HepG2 (cell line): ENCODE results near the gene ZNF684. TPM values are rescaled to one million over a fixed set of nuclear protein-coding genes. Genes with fewer than 3 reads are reported as not detected.

Experiments
- AFF4 ChIP-seq: sonication (generic); formaldehyde crosslinking; IDR thresholded peaks from 2 replicates; pipeline ENCODE4 v1.4.0; 2020; ENCODE audit warnings: missing genetic modification reagents
- ARNT2 ChIP-seq: sonication (generic); formaldehyde crosslinking; IDR thresholded peaks from 2 replicates; pipeline ENCODE4 v1.8.0; 2022; ENCODE audit warnings: mild to moderate bottlenecking, low read depth, missing genetic modification reagents, moderate library complexity
- ATF5 ChIP-seq: sonication (generic); formaldehyde crosslinking; IDR thresholded peaks from 2 replicates; pipeline ENCODE4 v1.4.0; 2020; ENCODE audit warnings: mild to moderate bottlenecking, low read depth, missing genetic modification reagents
- BHLHE40 ChIP-seq: IDR thresholded peaks from 2 replicates; pipeline ENCODE4 v1.6.1; 2011; ENCODE audit warnings: low read length, improper control_type of control experiment
- ETV5 ChIP-seq: IDR thresholded peaks from 2 replicates; pipeline ENCODE4 v1.6.1; 2018; ENCODE audit warnings: missing biosample characterization, missing genetic modification reagents, inconsistent platforms, borderline replicate concordance
- MED1 ChIP-seq: sonication (generic); formaldehyde crosslinking; IDR thresholded peaks from 2 replicates; pipeline ENCODE4 v1.4.0; 2020; ENCODE audit warnings: missing genetic modification reagents
- NCOA5 ChIP-seq: sonication (generic); formaldehyde crosslinking; IDR thresholded peaks from 2 replicates; pipeline ENCODE4 v1.4.0; 2020; ENCODE audit warnings: missing genetic modification reagents
- NCOR1 ChIP-seq: fragments of 200-600 bp; sonication (generic); IDR thresholded peaks from 2 replicates; pipeline ENCODE4 v1.7.0; 2017; ENCODE audit warnings: antibody characterized with exemption, low read length, borderline replicate concordance
- NFE2L2 ChIP-seq: fragments of 150-350 bp; IDR thresholded peaks from 2 replicates; pipeline ENCODE4 v1.6.1; 2014; ENCODE audit warnings: low read length
- NPAS2 ChIP-seq: sonication (generic); formaldehyde crosslinking; IDR thresholded peaks from 2 replicates; pipeline ENCODE4 v1.8.0; 2022; ENCODE audit warnings: mild to moderate bottlenecking, missing genetic modification reagents, borderline replicate concordance
- PHF21A ChIP-seq: sonication (generic); formaldehyde crosslinking; IDR thresholded peaks from 2 replicates; pipeline ENCODE4 v1.5.0; 2020; ENCODE audit warnings: mild to moderate bottlenecking, missing genetic modification reagents
- PLRG1 ChIP-seq: fragments of 450-650 bp; conservative IDR thresholded peaks from 2 replicates; pipeline ENCODE4 v1.6.1; 2016
- RARA ChIP-seq: IDR thresholded peaks from 2 replicates; pipeline ENCODE4 v1.6.1; 2016; ENCODE audit warnings: missing genetic modification reagents, missing compliant biosample characterization
- SP5 ChIP-seq: IDR thresholded peaks from 2 replicates; pipeline ENCODE4 v1.6.1; 2016; ENCODE audit warnings: low read depth, borderline replicate concordance
- ZBTB39 ChIP-seq: sonication (generic); formaldehyde crosslinking; IDR thresholded peaks from 2 replicates; pipeline ENCODE4 v1.5.0; 2020; ENCODE audit warnings: missing genetic modification reagents
- ZFYVE20 ChIP-seq: sonication (generic); formaldehyde crosslinking; IDR thresholded peaks from 2 replicates; pipeline ENCODE4 v1.8.0; 2023; ENCODE audit warnings: low read depth, mild to moderate bottlenecking, moderate library complexity, missing genetic modification reagents, borderline replicate concordance
- ZNF260 ChIP-seq: sonication (generic); formaldehyde crosslinking; IDR thresholded peaks from 2 replicates; pipeline ENCODE4 v1.4.0; 2020; ENCODE audit warnings: missing genetic modification reagents, low read depth, mild to moderate bottlenecking, borderline replicate concordance
- ZNF274 ChIP-seq: sonication (generic); formaldehyde crosslinking; IDR thresholded peaks from 2 replicates; pipeline ENCODE4 v1.5.1; 2020; ENCODE audit warnings: mild to moderate bottlenecking, missing genetic modification reagents
- ZNF292 ChIP-seq: sonication (generic); formaldehyde crosslinking; IDR thresholded peaks from 2 replicates; pipeline ENCODE4 v1.8.1; 2022; ENCODE audit warnings: mild to moderate bottlenecking, low read depth, missing genetic modification reagents, borderline replicate concordance
- ZNF597 ChIP-seq: sonication (generic); formaldehyde crosslinking; IDR thresholded peaks from 2 replicates; pipeline ENCODE4 v1.5.0; 2020; ENCODE audit warnings: missing genetic modification reagents
- ZNF781 ChIP-seq: sonication (generic); formaldehyde crosslinking; IDR thresholded peaks from 2 replicates; pipeline ENCODE4 v1.5.1; 2020; ENCODE audit warnings: borderline replicate concordance, mild to moderate bottlenecking, missing genetic modification reagents; ENCODE audit errors: not compliant biosample characterization
- polyA plus RNA-seq, 8 experiments: library from polyadenylated mRNA; depleted of rRNA in 3 of 8; stranded (reverse) in 7 of 8; unstranded in 1 of 8; fragments of >200 nt; fragmentation: Illumina TruSeq in 4 of 8; extraction: Trizol in 4 of 8; gene quantifications; 2 replicates each; pipeline versions ENCODE4 v1.2.1 to v1.2.3, GENCODE V29; 2011 to 2016; ENCODE audit warnings: low read depth in 4 of 8, missing spikeins in 1 of 8, mixed read lengths in 1 of 8; ENCODE audit not compliant: insufficient read depth in 1 of 8
- total RNA-seq, 5 experiments: library from RNA; depleted of rRNA; stranded (reverse); fragments of >200 nt; fragmentation: Illumina TruSeq; extraction: Trizol; gene quantifications; 2 replicates each; pipeline ENCODE4 v1.2.3, GENCODE V29; 2016; ENCODE audit warnings: low read depth in 1 of 5

Gene ZNF684
- total and polyA plus RNA-seq, 2 of the 13 experiments (the other 11 are each of a cell fraction or from before 2014, with no cell fraction given) = 6.5 to 15.2 TPM

GRCh38 chr1:40531381-40532061 is at the start of gene ZNF684 (continued):
- no peak; the same call in 1 of the 2 replicates for TF ChIP-seq AFF4 (CRISPR knock-in tag)
- no peak; the same call in 1 of the 2 replicates for TF ChIP-seq MED1 (CRISPR knock-in tag)
- TF ChIP-seq ZNF274 = peak; percentile 73; the same call in 1 of the 2 replicates
- no peak for TF ChIP-seq RARA (CRISPR knock-in tag)
- TF ChIP-seq ZNF597 (CRISPR knock-in tag) = no peak
- TF ChIP-seq ZNF781 (CRISPR knock-in tag) = peak; percentile 89
- TF ChIP-seq ZNF292 (CRISPR knock-in tag) = peak; percentile 58; the same call in 1 of the 2 replicates
- TF ChIP-seq SP5 (CRISPR knock-in tag) = no peak
- TF ChIP-seq NFE2L2 = no peak
- no peak for TF ChIP-seq NCOA5 (CRISPR knock-in tag)
- no peak for TF ChIP-seq ATF5
- TF ChIP-seq ARNT2 = peak; percentile 85
- no peak for TF ChIP-seq NPAS2
- TF ChIP-seq ETV5 (CRISPR knock-in tag) = peak; percentile 80; the same call in 1 of the 2 replicates
- no peak for TF ChIP-seq PLRG1
- TF ChIP-seq ZBTB39 = no peak
- TF ChIP-seq NCOR1 = no peak; the same call in 1 of the 2 replicates
- TF ChIP-seq ZFYVE20 = no peak
- no peak for TF ChIP-seq ZNF260 (CRISPR knock-in tag)
- TF ChIP-seq BHLHE40 = no peak
- TF ChIP-seq PHF21A (CRISPR knock-in tag) = no peak
